Caco-2 (cell line): ENCODE measurements around the gene RBM12. TPM values are rescaled to one million over a fixed set of nuclear protein-coding genes. Genes with fewer than 3 reads are reported as not detected.

Source experiments
- BruUV-seq: library from RNA; stranded (reverse); fragments of 400-500 nt; replicated peaks from 2 replicates; lab custom pipeline; 2021; lab: Mats Ljungman, UMichigan
- CTCF ChIA-PET: fragments of 300-600 bp; sonication (Branson Sonifier 250); formaldehyde crosslinking; loops from one replicate; lab custom pipeline; 2022; ENCODE audit warnings: antibody characterized with exemption; lab: Charles Lee
- POLR2A ChIA-PET: fragments of 300-600 bp; sonication (Branson Sonifier 250); formaldehyde crosslinking; loops from one replicate; lab custom pipeline; 2022; ENCODE audit warnings: antibody characterized with exemption; lab: Charles Lee
- DNase-seq, 2 experiments: peaks; one replicate each; pipeline versions ENCODE4 v3.0.0 to v3.0.0-alpha.2; 2020 to 2022
- H3K27me3 ChIP-seq: replicated peaks from 2 replicates; pipeline ENCODE4 v1.6.0; 2011; ENCODE audit warnings: low read length; ENCODE audit not compliant: control insufficient read depth, insufficient read depth
- H3K36me3 ChIP-seq: 2 replicates; pipeline ENCODE4 v1.5.1; 2011; ENCODE audit warnings: low read length; ENCODE audit not compliant: control insufficient read depth, insufficient read depth
- H3K4me1 ChIP-seq: fragments of 250-450 bp; sonication (Bioruptor Pico); 2 replicates; pipeline ENCODE4 v1.5.1; 2020; ENCODE audit warnings: mild to moderate bottlenecking
- H3K4me3 ChIP-seq: 2 replicates; pipeline ENCODE4 v1.5.1; 2011; ENCODE audit warnings: low read depth, mild to moderate bottlenecking, control low read depth, low read length
- H3K9me3 ChIP-seq: fragments of 250-450 bp; sonication (Bioruptor Pico); 2 replicates; pipeline ENCODE4 v1.5.1; 2020; ENCODE audit warnings: mild to moderate bottlenecking, moderate library complexity
- H3K27ac Mint-ChIP-seq: one replicate; pipeline ENCODE4 v1.8.0; 2022; ENCODE audit warnings: mixed read lengths; ENCODE audit not compliant: unreplicated experiment
- H3K27me3 Mint-ChIP-seq: one replicate; pipeline ENCODE4 v1.8.0; 2022; ENCODE audit warnings: mixed read lengths; ENCODE audit not compliant: insufficient read depth, unreplicated experiment
- H3K36me3 Mint-ChIP-seq: one replicate; pipeline ENCODE4 v1.8.0; 2022; ENCODE audit warnings: mild to moderate bottlenecking, mixed read lengths; ENCODE audit not compliant: insufficient read depth, unreplicated experiment
- H3K4me1 Mint-ChIP-seq: one replicate; pipeline ENCODE4 v1.8.0; 2022; ENCODE audit warnings: low read depth, mixed read lengths; ENCODE audit not compliant: unreplicated experiment
- H3K4me3 Mint-ChIP-seq: one replicate; pipeline ENCODE4 v1.8.0; 2022; ENCODE audit warnings: mild to moderate bottlenecking, moderate library complexity, mixed read lengths; ENCODE audit not compliant: unreplicated experiment
- H3K9me3 Mint-ChIP-seq: one replicate; pipeline ENCODE4 v1.8.0; 2022; ENCODE audit warnings: mixed read lengths; ENCODE audit not compliant: unreplicated experiment
- CTCF ChIP-seq, 2 experiments: fragments of 200-600 bp in 1 of 2; IDR thresholded peaks; 1 replicate in 1 of 2; 2 replicates in 1 of 2; pipeline versions ENCODE4 v1.5.1 to v1.8.0; 2011 to 2022; ENCODE audit warnings: antibody characterized with exemption in 1 of 2, control low read depth in 1 of 2, inconsistent platforms in 1 of 2, low read depth in 1 of 2, low read length in 1 of 2, mild to moderate bottlenecking in 1 of 2, moderate library complexity in 1 of 2; ENCODE audit not compliant: insufficient read depth in 1 of 2, severe bottlenecking in 1 of 2, unreplicated experiment in 1 of 2
- intact Hi-C: fragments of 100-400 bp; cut with micrococcal nuclease; formaldehyde crosslinking; loops from one replicate; pipeline ENCODE4 v1.10.0; 2022; ENCODE audit not compliant: unreplicated experiment
- total RNA-seq: library from RNA; stranded (reverse); gene quantifications from 2 replicates; pipeline ENCODE4 v1.2.3, GENCODE V29; 2022

Gene RBM12
- total RNA-seq, 1 experiment from 2014 or later: 147 TPM

GRCh38 chr20:35610833-35611427, 53.8 kb downstream of the RBM12 start:
- CTCF ChIA-PET: interaction anchor here (0.6 to 1.3 kb wide), 7 partner anchors 8 to 122 kb away, joined by 3 to 6 read pairs (median 4); no protein-coding TSS in a partner anchor
- no TSS peak for BruUV-seq
- H3K27me3 Mint-ChIP-seq: no peaks in the 10 kb centered on the region

GRCh38 chr20:35607003-35607735, 57.5 kb downstream of the RBM12 start:
- BruUV-seq: no TSS peak
- intact Hi-C loops: no loop called here
- peaks cover 16% of the 10 kb centered on the region for H3K4me1 ChIP-seq
- peak in 1 of 2 experiments; percentile 70 for DNase-seq
- POLR2A ChIA-PET: interaction anchor here (1.4 kb wide), 1 partner anchor 9 kb away, joined by 3 read pairs; the partner anchor contains the start of gene SPAG4
- Mint-ChIP-seq H3K27me3 (no peaks in the 10 kb centered on the region), H3K4me3 (no peak overlapping the region), H3K4me1 (peaks cover 22% of the 10 kb centered on the region), H3K9me3 (no peaks in the 10 kb centered on the region), H3K36me3 (no peaks in the 10 kb centered on the region), H3K27ac (peak overlapping the region; percentile 64)
- no peak overlapping the region for H3K4me3 ChIP-seq
- CTCF ChIA-PET: interaction anchor here (0.7 to 2.9 kb wide), 3 partner anchors 9 to 283 kb away, joined by 3 to 11 read pairs (median 5); partner anchors contain the start of gene SPAG4
- no peak for TF ChIP-seq CTCF (IDR thresholded peaks at IDR 0.05; ENCODE audit: insufficient read depth in 1 of 2, low read depth in 1 of 2, low read length in 1 of 2, severe bottlenecking in 1 of 2, unreplicated experiment in 1 of 2)
- H3K9me3 ChIP-seq: no peaks in the 10 kb centered on the region
- no peaks in the 10 kb centered on the region for H3K36me3 ChIP-seq
- no peaks in the 10 kb centered on the region for H3K27me3 ChIP-seq

More at GRCh38 chr20:35610833-35611427, 53.8 kb downstream of the RBM12 start:
- POLR2A ChIA-PET: interaction anchor here (0.6 kb wide), 2 partner anchors 346 to 1568 kb away, joined by 3 to 4 read pairs; partner anchors contain the start of gene RPN2
- H3K27me3 ChIP-seq: no peaks in the 10 kb centered on the region
- peaks cover 16% of the 10 kb centered on the region for H3K4me1 ChIP-seq
- TF ChIP-seq CTCF (IDR thresholded peaks at IDR 0.05; ENCODE audit: insufficient read depth in 1 of 2, low read depth in 1 of 2, low read length in 1 of 2, severe bottlenecking in 1 of 2, unreplicated experiment in 1 of 2): no peak
- Mint-ChIP-seq H3K4me1 (peaks cover 26% of the 10 kb centered on the region), H3K4me3 (no peak overlapping the region), H3K27ac (peak overlapping the region; percentile 32), H3K36me3 (peaks cover 22% of the 10 kb centered on the region), H3K9me3 (no peaks in the 10 kb centered on the region)
- H3K9me3 ChIP-seq: no peaks in the 10 kb centered on the region
- intact Hi-C loops: loop anchor here (10.0 kb wide), 1 partner anchor 286 kb away; no protein-coding TSS in a partner anchor
- no peak for DNase-seq
- no peak overlapping the region for H3K4me3 ChIP-seq
- no peaks in the 10 kb centered on the region for H3K36me3 ChIP-seq

- no peaks in the 10 kb centered on the region for H3K9me3 Mint-ChIP-seq
- BruUV-seq: no TSS peak
- H3K4me3 ChIP-seq: no peak overlapping the region
- ChIA-PET CTCF (interaction anchor here (1.8 to 2.9 kb wide), 2 partner anchors 10 to 13 kb away, joined by 5 to 11 read pairs; partner anchors contain the start of gene SPAG4), POLR2A (no interaction called here)
- peaks cover 20% of the 10 kb centered on the region for H3K4me1 Mint-ChIP-seq
- H3K36me3 ChIP-seq: no peaks in the 10 kb centered on the region
- no peaks in the 10 kb centered on the region for H3K9me3 ChIP-seq
- H3K4me1 ChIP-seq: peaks cover 15% of the 10 kb centered on the region
- no peak for TF ChIP-seq CTCF (IDR thresholded peaks at IDR 0.05; ENCODE audit: insufficient read depth in 1 of 2, low read depth in 1 of 2, low read length in 1 of 2, severe bottlenecking in 1 of 2, unreplicated experiment in 1 of 2)
- H3K27me3 Mint-ChIP-seq: no peaks in the 10 kb centered on the region
- H3K27ac Mint-ChIP-seq: no peak overlapping the region
- no peak overlapping the region for H3K4me3 Mint-ChIP-seq
- DNase-seq: no peak
- no peaks in the 10 kb centered on the region for H3K27me3 ChIP-seq
- intact Hi-C loops: no loop called here
- no peaks in the 10 kb centered on the region for H3K36me3 Mint-ChIP-seq
Measured at GRCh38 chr20:35606127-35606526, 58.6 kb downstream of the RBM12 start.
